Osteocyte (in vitro differentiated cells): ENCODE data around the gene SUV39H1. TPM values are rescaled to one million over a fixed set of nuclear protein-coding genes. Genes with fewer than 3 reads are reported as not detected.
"Not testable (repeated sequence)": the region's sequence is repeated elsewhere in the genome, so short reads cannot be mapped to it uniquely, and the experiment has no call there.

Experiments used
- DNase-seq: peaks from one replicate; pipeline ENCODE4 v3.0.0; 2021; ENCODE audit warnings: mixed read lengths; ENCODE audit not compliant: unreplicated experiment; ENCODE audit errors: extremely low spot score
- H3K27ac Mint-ChIP-seq: one replicate; pipeline ENCODE4 v1.8.0; 2021; ENCODE audit warnings: mild to moderate bottlenecking, mixed read lengths; ENCODE audit not compliant: unreplicated experiment
- H3K27me3 Mint-ChIP-seq: one replicate; pipeline ENCODE4 v1.8.0; 2021; ENCODE audit warnings: mixed read lengths; ENCODE audit not compliant: unreplicated experiment
- H3K36me3 Mint-ChIP-seq: one replicate; pipeline ENCODE4 v1.8.0; 2021; ENCODE audit warnings: mixed read lengths; ENCODE audit not compliant: unreplicated experiment
- H3K4me1 Mint-ChIP-seq: one replicate; pipeline ENCODE4 v1.8.0; 2021; ENCODE audit warnings: mixed read lengths; ENCODE audit not compliant: unreplicated experiment
- H3K4me3 Mint-ChIP-seq: one replicate; pipeline ENCODE4 v1.8.0; 2021; ENCODE audit warnings: mild to moderate bottlenecking, moderate library complexity, mixed read lengths; ENCODE audit not compliant: unreplicated experiment
- H3K9me3 Mint-ChIP-seq: one replicate; pipeline ENCODE4 v1.8.0; 2021; ENCODE audit warnings: mixed read lengths; ENCODE audit not compliant: unreplicated experiment
- CTCF ChIP-seq: fragments of 200-600 bp; sonication (generic); IDR thresholded peaks from 2 replicates; pipeline ENCODE4 v1.5.0; 2021; ENCODE audit warnings: antibody characterized with exemption, mild to moderate bottlenecking, moderate library complexity
- total RNA-seq: library from RNA; stranded (reverse); gene quantifications from 2 replicates; pipeline ENCODE4 v1.2.1, GENCODE V29; 2021

Gene SUV39H1
- total RNA-seq, 1 donor from 2014 or later, result 4.5 TPM

DNA sequence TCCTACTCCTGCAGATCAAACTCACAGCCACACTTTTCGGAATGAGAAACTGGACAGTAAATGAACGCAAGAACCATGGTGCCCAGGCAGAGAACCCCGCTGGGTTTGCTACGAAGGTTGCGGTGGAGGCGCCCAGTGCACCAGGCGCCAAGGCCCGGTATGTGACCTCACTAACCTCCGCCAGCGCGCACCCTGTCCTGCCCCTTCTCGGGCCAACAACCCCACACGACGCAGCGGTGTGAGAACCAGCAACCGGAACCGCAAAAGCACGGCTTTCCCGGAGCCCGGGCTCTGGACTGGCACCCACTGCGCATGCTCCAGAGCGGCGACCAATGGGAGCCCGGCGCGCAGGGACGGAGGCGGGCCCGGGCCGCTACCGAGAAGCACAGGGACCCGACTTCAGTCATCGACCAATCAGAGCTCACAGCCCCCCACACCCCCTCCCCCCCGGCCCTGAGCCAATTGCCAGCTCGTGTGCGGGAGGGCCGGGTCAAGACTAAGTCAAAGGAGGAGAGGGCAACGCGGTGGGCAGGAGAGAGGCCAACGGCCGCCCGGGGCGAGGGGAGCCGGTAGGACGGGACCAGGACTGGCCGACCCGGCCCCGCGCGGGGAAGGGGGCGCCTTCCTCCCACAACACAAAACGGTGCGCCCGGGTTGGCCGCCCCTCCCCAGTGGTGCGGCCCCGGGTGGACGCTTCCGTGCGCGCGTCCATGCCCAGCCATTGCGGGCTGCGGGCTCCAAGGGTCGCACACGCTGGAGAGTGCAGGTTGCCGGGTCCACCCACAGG is 20.2 kb upstream of the SUV39H1 start:
- peaks cover 11% of the 10 kb centered on the region for H3K4me1 Mint-ChIP-seq
- DNase-seq, result peak; percentile 95
- peak overlapping the region; percentile 85 for H3K4me3 Mint-ChIP-seq
- H3K27ac Mint-ChIP-seq, result peak overlapping the region; percentile 77
- no peaks in the 10 kb centered on the region for H3K36me3 Mint-ChIP-seq
- H3K27me3 Mint-ChIP-seq, result no peaks in the 10 kb centered on the region
- TF ChIP-seq CTCF, result no peak
- peaks cover 3% of the 10 kb centered on the region for H3K9me3 Mint-ChIP-seq

GRCh38 chrX:48676893-48677270 is 19.7 kb upstream of the SUV39H1 start:
- H3K36me3 Mint-ChIP-seq, result no peaks in the 10 kb centered on the region
- H3K4me1 Mint-ChIP-seq, result peaks cover 11% of the 10 kb centered on the region
- H3K4me3 Mint-ChIP-seq, result peak overlapping the region; percentile 85
- TF ChIP-seq CTCF, result no peak
- no peaks in the 10 kb centered on the region for H3K27me3 Mint-ChIP-seq
- peak overlapping the region; percentile 50 for H3K27ac Mint-ChIP-seq
- no peak for DNase-seq
- H3K9me3 Mint-ChIP-seq, result peaks cover 3% of the 10 kb centered on the region

DNA sequence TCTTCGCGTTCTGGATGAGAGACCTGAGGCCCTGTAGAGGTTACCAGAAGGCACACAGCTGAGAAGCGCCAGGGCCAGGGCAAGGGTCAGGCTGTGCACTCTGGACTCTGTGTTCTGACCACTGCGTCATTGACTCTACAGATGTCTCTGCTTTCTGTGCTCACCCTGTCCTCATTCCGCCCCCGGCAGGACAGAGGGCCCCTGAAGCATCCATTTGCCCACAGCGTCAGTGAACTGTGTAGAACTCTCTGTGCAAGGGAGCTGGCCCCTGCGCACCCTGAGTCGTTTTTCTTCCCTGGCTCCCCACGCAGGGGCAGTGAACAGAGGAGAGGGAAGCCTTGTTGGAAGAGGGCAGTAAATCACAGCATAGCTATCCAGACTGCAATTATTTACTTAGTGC is 19.0 kb upstream of the SUV39H1 start:
- H3K4me1 Mint-ChIP-seq, result peaks cover 11% of the 10 kb centered on the region
- no peaks in the 10 kb centered on the region for H3K36me3 Mint-ChIP-seq
- no peaks in the 10 kb centered on the region for H3K27me3 Mint-ChIP-seq
- no peak for DNase-seq
- H3K9me3 Mint-ChIP-seq, result peaks cover 3% of the 10 kb centered on the region
- peak overlapping the region; percentile 85 for H3K4me3 Mint-ChIP-seq
- no peak overlapping the region for H3K27ac Mint-ChIP-seq
- no peak for TF ChIP-seq CTCF

DNA sequence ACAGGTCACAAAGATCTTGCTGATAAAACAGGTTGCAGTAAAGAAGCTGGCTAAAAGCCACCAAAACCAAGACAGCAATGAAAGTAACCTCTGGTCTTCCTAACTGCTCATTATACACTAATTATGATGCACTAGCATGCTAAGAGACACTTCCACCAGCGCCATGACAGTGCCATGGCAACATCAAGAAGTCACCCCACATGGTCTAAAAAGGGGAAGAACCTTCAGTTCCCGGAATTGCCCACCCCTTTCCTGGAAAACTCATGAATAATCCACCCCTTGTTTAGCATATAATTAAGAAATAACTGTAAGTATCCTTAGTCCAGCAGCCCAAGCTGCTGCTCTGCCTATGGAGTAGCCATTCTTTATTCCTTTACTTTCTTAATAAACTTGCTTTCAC is 16.1 kb upstream of the SUV39H1 start:
- not testable (repeated sequence) for H3K27me3 Mint-ChIP-seq, DNase-seq, H3K4me3 Mint-ChIP-seq, H3K36me3 Mint-ChIP-seq, H3K27ac Mint-ChIP-seq, H3K9me3 Mint-ChIP-seq
- H3K4me1 Mint-ChIP-seq, result peaks cover 10% of the 10 kb centered on the region

- H3K36me3 Mint-ChIP-seq, H3K4me1 Mint-ChIP-seq, H3K27ac Mint-ChIP-seq, H3K4me3 Mint-ChIP-seq, DNase-seq, H3K9me3 Mint-ChIP-seq, H3K27me3 Mint-ChIP-seq: not testable (repeated sequence)
These were observed 15.6 kb upstream of the SUV39H1 start for GRCh38 chrX:48680925-48681324.

DNA sequence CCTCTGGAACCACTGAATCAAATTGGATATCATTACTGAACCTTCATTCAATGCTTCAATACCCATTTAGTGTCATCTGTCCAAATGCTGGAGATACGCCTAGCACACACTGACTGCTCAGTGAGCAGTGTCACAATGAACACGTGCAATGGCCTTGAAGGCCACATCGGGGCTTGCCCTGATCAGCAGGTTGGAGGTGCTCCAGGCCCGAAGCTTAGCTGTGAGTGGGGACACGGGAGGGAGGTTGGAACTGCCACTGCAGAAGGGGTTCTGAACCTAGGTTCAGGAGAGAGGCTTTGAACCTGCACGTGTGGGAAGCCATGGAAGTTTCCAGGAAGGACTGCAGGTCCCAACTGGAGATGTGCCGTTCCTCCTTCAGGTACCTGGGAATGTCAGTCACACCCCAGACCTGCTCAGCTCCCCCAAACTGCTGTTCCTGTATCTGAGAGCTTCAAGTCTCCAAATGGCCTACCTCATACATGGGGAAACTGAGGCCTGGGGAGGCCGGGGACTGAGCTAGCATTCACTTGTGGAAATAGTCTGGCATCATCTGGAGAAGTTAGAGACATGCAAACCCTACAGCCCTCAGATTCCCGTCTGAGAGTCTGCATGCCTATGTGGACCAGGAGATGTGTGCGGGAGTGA is 14.9 kb upstream of the SUV39H1 start:
- H3K27ac Mint-ChIP-seq, result no peak overlapping the region
- no peak for DNase-seq
- peaks cover 8% of the 10 kb centered on the region for H3K4me1 Mint-ChIP-seq
- H3K4me3 Mint-ChIP-seq, result no peak overlapping the region
- H3K9me3 Mint-ChIP-seq, result peaks cover 3% of the 10 kb centered on the region
- peaks cover 12% of the 10 kb centered on the region for H3K27me3 Mint-ChIP-seq
- no peaks in the 10 kb centered on the region for H3K36me3 Mint-ChIP-seq
- TF ChIP-seq CTCF, result no peak

- not testable (repeated sequence) for H3K9me3 Mint-ChIP-seq, H3K4me1 Mint-ChIP-seq, H3K27ac Mint-ChIP-seq, DNase-seq, H3K36me3 Mint-ChIP-seq, H3K4me3 Mint-ChIP-seq
- H3K27me3 Mint-ChIP-seq, result peaks cover 12% of the 10 kb centered on the region
These were observed 13.7 kb upstream of the SUV39H1 start for GRCh38 chrX:48682795-48683194.
